HG03442 (cell line): ENCODE measurements around the gene BTBD9.

ENCODE experiments used
- ATAC-seq: cut with Tn5 transposase; IDR thresholded peaks from one replicate; pipeline ENCODE4 v1.9.1; 2021; ENCODE audit warnings: mild to moderate bottlenecking, moderate library complexity; ENCODE audit not compliant: unreplicated experiment

BTBD9 gene

GRCh38 chr6:38310061-38310460 lies 329.7 kb downstream of the BTBD9 start:
- no peak for ATAC-seq

- ATAC-seq, result no peak
These were observed 332.0 kb downstream of the BTBD9 start for GRCh38 chr6:38307740-38308139.

GRCh38 chr6:38306931-38307330 lies 332.8 kb downstream of the BTBD9 start:
- no peak for ATAC-seq

- ATAC-seq, result peak; percentile 44
These were observed 333.6 kb downstream of the BTBD9 start for GRCh38 chr6:38305995-38306681.

GRCh38 chr6:38302838-38303237 lies 336.9 kb downstream of the BTBD9 start:
- ATAC-seq, result no peak

- ATAC-seq, result no peak
These were observed 337.6 kb downstream of the BTBD9 start for GRCh38 chr6:38302081-38302480.

- no peak for ATAC-seq
These were observed 349.5 kb downstream of the BTBD9 start for GRCh38 chr6:38290133-38290799.

- ATAC-seq, result no peak
These were observed 352.2 kb downstream of the BTBD9 start for GRCh38 chr6:38287487-38287886.

GRCh38 chr6:38284802-38285394 lies 354.8 kb downstream of the BTBD9 start:
- no peak for ATAC-seq

GRCh38 chr6:38283734-38284362 lies 355.9 kb downstream of the BTBD9 start:
- no peak for ATAC-seq

GRCh38 chr6:38282911-38283310 lies 356.8 kb downstream of the BTBD9 start:
- ATAC-seq, result no peak

GRCh38 chr6:38281126-38281525 lies 358.6 kb downstream of the BTBD9 start:
- no peak for ATAC-seq

GRCh38 chr6:38279963-38280588 lies 359.7 kb downstream of the BTBD9 start:
- no peak for ATAC-seq

GRCh38 chr6:38279423-38279822 lies 360.3 kb downstream of the BTBD9 start:
- no peak for ATAC-seq

- ATAC-seq, result no peak
These were observed 366.4 kb downstream of the BTBD9 start for GRCh38 chr6:38273325-38273724.

- ATAC-seq, result no peak
These were observed 367.5 kb downstream of the BTBD9 start for GRCh38 chr6:38272222-38272621.

- no peak for ATAC-seq
These were observed 368.6 kb downstream of the BTBD9 start for GRCh38 chr6:38271081-38271480.

GRCh38 chr6:38270367-38270766 lies 369.4 kb downstream of the BTBD9 start:
- no peak for ATAC-seq

- ATAC-seq, result no peak
These were observed 370.1 kb downstream of the BTBD9 start for GRCh38 chr6:38269461-38270172.

GRCh38 chr6:38268342-38268741 lies 371.4 kb downstream of the BTBD9 start:
- ATAC-seq, result no peak

- no peak for ATAC-seq
These were observed 372.8 kb downstream of the BTBD9 start for GRCh38 chr6:38266921-38267354.
